Inflammatory macrophage treated with lipopolysaccharide for 1 hour (primary cell): Measurements from ENCODE around the gene HSPB1.
"Not testable (repeated sequence)": the region's sequence is repeated elsewhere in the genome, so short reads cannot be mapped to it uniquely, and the experiment has no call there.

Experiments used
- DNase-seq, 2 donors: peaks; one replicate each; pipeline ENCODE4 v3.0.0-alpha.2; 2020 to 2022

The HSPB1 gene

DNA sequence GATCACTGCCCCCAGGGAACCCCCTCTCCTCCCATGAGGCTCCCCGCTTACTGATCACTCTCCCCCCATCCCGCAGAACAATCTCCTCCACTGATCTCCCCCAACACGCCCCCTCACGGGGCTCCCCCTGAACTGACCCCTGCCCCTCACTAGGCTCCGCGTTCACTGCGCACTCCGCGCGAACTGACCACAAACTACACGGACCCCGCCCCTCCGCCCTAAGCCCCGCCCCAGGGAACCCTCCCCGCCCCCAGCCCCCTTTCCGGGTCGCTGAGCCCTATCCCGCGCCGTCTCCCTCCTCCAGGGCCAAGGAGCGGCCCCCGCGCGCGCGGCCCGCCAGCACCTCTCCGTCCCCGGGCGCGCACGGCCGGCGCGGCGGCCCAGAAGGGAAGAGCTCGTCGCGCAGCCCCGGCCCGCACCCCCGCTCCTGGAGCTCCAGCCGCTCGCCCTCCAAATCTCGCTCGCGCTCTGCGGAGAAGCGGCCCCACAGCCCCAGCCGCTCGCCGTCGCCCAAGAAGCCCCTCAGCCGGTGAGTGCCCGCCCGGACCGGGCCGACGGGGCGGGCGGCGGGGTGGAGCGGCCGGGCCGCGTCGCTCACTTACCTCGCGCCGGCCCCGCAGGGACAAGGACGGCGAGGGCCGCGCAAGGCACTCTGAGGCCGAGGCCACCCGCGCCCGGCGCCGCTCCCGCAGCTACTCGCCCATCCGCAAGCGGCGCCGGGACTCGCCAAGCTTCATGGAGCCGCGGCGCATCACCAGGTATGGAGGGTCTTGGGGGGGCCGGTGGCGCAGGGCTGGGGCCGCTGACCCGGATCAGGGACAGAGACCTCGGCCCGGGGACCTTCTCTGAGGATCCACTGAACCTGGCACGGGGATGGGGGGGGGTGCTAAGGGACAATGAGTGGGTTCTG, 19.9 kb upstream of the HSPB1 start:
- no peak for DNase-seq

- no peak for DNase-seq
These were observed 19.0 kb upstream of the HSPB1 start for GRCh38 chr7:76283254-76284159.

DNA sequence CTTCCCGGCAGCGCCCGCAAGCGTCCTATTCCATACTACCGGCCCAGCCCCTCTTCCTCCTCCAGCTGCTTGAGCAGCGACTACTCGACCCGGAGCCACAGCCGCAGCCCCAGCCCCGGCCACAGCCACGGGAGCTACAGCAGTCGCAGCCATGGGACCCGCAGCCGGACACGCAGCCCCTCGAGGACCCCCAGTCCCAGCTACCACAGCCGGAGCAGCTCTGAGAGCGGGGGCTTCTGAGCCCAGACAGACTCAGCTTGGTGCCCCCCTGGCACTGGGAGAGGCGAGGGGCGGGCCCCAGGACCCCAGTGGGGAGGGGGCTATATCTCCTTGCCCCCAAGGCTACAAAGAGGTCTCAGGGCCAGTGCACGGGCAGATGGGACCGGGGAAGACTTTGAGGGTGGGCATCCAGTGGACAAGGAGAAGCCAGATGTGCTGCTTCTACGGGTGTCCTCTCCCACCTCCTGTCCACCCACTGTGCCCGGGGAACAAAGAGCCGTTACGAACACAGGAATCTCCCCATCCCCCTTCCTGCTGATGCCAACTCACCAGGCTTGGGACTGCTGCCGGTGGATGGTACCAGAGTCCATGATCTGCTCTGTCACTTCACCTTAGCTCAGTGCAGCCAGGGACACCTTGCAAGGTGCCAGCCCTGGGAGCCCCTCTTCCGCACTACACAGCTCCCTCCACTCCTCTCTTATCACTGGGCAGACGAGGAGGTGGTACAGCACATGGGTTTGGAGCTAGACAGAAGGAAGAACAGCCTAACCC, 16.7 kb upstream of the HSPB1 start:
- no peak for DNase-seq

DNA sequence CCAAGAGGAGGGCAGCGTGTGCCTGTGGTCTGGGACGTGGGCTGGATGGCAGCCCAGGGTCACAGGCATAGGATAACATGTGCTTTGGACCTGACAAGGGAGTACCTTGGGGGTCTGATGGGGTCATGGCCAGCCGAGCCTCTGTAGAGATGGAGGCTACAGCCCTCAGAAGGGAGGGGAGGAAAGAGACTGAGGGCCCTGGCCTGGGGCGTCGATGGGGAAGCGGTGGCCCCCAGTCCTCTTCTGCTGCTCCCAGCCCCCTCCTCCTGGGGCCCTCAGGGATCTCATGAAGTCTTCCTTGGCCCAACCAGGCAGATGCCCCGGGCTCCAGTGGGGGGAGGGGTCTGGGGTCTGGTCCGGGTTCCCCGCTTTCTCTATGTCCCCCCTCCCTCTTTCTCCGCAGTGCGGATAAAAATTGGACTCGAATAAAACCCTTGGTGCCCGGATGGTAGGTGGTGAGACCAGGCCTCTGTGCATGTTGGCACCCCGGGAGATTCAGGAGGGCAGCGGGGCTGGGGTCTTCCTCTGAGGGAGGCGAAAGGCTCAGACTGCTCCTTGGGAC, 15.6 kb upstream of the HSPB1 start:
- DNase-seq: no peak

GRCh38 chr7:76290847-76291350, 11.6 kb upstream of the HSPB1 start:
- DNase-seq: not testable (repeated sequence)

DNA sequence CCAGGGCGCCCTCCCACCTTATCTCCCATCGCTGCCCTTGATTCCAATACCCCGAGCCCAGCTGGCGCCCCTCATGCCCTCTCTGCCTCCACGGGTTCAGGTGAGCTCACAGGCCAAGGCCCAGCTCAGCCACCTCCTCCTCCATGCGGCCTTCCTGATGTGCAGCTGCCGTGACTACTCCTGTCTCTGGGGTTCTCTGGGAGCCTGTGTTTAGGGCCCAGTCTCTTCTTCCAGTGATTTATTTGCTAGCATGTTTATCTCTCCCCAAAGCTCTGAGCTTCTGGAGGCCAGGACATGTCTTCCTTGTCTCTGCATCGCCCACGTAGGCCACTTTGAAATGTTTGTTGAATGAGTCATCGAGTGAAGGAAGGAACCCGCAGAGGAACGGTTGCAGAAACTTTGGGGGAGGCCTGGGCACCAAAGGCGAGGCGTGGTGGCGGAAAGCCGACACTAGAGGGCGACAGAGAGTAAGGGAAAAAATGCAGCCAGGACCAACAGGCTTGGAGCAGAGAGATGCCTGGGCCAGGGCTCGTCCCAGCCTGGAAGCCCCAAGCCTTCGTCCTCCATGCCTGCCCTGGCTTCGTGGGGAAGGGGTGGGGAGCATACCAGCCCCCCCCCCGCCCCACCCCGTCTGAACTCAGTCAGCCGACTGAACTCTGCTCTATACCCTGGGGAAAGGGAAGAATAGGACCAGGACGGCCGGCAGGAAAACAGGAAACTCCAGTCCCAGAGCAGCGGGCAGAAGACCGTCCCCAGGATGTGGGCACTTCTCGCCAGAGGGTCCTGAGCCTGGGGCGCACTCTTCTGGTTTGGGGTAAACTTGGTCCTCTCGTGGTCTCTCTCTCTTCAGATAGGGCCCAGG, 10.9 kb upstream of the HSPB1 start:
- DNase-seq: peak; percentile 98 to 100

DNA sequence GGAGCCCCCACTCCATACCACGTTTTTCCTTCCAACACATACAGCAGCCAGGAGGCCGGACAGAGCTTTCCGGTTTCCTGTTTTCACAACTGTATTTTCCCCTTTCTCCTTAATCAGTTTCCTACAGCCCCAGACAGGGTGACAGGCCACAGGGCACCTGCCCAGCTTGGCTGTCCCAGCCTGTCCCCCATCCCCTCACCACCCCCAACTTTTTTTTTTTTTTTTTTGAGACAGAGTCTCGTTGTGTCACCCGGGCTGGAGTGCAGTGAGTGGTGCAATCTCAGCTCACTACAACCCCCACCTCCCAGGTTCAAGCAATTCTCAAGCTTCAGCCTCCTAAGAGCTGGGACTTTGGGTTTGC, 10.3 kb upstream of the HSPB1 start:
- no peak for DNase-seq

DNA sequence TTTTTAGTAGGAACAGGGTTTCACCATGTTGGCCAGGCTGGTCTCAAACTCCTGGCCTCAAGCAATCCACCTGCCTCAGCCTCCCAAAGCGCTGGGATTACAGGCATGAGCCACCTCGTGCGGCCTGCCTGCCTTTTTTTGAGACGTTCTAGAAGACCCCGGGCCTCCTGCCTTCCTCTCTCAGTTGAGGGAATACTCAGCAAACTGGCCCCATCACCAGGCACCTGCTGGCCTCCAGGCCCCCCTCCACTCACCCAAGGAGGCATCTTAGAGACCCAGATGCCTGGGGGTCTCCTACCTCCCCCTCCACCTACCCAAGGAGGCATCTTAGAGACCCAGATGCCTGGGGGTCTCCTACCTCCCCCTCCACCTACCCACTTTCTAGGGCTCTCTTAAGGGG, 9.6 kb upstream of the HSPB1 start:
- not testable (repeated sequence) for DNase-seq

- DNase-seq: no peak
These were observed 9.0 kb upstream of the HSPB1 start for GRCh38 chr7:76293407-76293901.

GRCh38 chr7:76294344-76295024, 8.0 kb upstream of the HSPB1 start:
- peak; percentile 84 to 88 for DNase-seq

DNA sequence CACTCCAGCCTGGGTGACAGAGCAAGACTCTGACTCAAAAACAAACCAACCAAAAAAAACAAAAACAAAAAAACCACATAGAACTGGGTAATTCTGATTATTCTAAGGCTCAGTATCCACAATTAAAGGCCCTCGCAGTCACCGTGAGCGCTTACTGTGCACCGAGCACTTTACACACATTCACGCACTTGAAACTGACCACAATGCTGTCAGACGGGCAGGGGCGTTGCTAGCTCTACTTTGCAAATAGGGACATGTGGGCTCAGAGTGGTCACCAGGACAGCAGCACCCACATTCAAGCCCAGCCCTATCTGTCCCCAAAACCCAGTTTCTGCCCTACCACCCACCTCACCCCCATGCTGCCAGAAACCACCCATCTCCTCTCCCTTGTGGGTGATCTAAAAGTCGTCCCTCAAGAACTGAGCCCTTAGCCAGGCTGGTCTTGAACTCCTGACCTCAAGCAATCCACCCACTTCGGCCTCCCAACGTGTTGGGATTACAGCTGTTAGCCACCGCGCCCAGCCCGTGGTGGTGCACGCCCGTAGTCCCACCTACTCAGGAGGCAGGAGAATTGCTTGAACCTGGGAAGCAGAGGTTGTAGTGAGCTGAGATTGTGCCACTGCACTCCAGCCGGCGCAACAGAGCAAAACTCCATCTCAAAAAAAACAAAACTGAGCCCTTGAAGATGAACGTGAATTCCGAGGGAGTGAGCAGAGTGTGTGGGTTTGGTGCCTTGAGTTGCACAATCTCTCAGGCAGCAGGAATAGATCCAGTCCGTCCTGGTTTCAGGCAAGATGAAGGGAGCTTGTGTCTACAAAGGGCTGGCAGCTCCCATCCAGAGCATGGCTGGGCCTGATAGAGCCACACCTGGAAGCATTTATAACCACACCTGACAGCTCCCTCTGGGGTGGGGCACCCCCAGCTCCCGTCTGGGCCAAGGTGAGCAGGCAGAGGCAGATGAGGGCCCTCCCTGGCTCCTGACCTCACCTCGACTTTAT, 5.4 kb upstream of the HSPB1 start:
- DNase-seq: no peak

- DNase-seq: no peak
These were observed 2.2 kb upstream of the HSPB1 start for GRCh38 chr7:76300166-76300731.

DNA sequence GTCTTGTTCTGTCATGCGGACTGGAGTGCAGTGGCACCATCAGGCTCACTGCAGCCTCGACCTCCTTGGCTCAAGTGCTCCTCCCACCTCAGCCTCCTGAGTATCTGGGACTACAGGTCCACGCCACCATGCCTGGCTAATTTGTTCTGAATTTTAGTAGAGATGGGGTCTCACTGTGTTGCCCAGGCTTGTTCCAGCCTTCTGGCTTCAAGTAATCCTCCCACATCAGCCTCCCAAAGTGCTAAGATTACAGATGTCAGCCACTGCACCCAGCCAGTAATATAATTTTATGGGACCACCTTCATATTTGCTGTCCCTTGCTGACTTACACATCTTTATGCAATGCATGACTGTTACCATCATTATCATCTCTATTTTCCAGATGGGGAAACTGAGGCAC, 1.5 kb upstream of the HSPB1 start:
- DNase-seq: no peak

GRCh38 chr7:76303202-76304147, 1.0 kb downstream of the HSPB1 start:
- peak; percentile 85 to 88 for DNase-seq

DNA sequence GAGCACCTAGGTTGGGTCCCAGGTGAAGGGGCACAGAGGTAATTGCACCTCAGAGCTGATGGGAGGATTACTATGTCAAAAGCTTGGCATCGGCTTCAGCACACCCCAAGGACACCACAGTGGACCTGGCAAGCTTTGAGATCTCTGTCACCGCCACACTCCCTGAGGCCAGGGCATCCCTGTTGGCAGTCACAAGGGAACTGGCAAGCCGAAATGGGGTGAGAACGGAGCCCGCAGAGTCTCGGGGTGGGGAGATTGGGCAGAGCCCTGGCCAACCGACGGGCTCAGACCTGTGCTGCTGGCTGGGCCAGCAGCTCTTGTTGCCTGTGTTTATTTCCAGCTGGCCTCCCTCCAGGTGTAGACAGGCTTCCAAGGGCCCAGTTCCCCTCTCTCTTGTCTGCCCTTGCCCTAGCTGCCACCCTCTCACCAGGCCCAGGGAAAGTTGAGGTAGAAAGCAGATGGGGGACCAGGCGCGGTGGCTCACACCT, 2.5 kb downstream of the HSPB1 start:
- DNase-seq: no peak

GRCh38 chr7:76308874-76309273, 6.4 kb downstream of the HSPB1 start:
- DNase-seq: not testable (repeated sequence)

- not testable (repeated sequence) for DNase-seq
These were observed 7.0 kb downstream of the HSPB1 start for GRCh38 chr7:76309341-76310101.
